ENCODE measurements around the gene DNASE1L2. TPM values are rescaled to one million over a fixed set of nuclear protein-coding genes. Genes with fewer than 3 reads are reported as not detected.

The DNASE1L2 gene
- total RNA-seq, 4 donors from 2014 or later: 0.34 to 0.82 TPM; not detected in 2

DNA sequence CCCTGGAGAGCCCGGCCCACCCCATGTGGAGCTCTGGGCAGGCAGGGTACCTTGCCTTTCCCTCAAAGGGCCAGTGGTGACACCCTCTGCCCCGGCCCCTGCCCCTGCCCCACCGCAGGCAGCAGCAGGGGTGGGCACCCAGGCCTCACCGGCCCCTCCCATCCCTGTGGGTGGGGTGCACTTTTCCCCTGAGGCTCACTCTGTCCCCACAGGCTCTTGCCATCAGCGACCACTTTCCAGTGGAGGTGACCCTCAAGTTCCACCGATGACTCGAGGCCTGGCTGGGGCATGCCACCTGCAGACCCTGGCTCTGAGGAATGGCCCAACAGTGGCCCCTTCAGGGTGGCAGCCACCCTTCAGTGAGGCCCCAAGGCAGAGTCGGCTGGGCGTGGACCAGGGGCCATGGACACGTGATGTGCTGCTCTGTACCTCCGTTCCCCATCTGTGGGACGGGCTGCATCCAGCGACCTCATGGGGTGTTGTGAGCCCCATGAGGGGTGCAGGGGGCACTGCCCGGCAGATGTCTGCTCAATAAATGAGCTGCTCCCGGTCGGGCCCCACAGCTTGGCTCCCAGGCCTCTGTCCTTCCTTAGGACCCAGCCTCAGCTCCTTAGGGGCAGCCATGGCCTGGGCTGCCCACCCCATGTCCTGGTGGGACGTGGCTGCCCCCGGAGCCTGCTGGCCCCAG, 2.0 kb downstream of the DNASE1L2 start:
- TF ChIP-seq, protein P1, sequence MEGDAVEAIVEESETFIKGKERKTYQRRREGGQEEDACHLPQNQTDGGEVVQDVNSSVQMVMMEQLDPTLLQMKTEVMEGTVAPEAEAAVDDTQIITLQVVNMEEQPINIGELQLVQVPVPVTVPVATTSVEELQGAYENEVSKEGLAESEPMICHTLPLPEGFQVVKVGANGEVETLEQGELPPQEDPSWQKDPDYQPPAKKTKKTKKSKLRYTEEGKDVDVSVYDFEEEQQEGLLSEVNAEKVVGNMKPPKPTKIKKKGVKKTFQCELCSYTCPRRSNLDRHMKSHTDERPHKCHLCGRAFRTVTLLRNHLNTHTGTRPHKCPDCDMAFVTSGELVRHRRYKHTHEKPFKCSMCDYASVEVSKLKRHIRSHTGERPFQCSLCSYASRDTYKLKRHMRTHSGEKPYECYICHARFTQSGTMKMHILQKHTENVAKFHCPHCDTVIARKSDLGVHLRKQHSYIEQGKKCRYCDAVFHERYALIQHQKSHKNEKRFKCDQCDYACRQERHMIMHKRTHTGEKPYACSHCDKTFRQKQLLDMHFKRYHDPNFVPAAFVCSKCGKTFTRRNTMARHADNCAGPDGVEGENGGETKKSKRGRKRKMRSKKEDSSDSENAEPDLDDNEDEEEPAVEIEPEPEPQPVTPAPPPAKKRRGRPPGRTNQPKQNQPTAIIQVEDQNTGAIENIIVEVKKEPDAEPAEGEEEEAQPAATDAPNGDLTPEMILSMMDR (IDR thresholded peaks at IDR 0.05; ENCODE audit: low read depth): no peak

DNA sequence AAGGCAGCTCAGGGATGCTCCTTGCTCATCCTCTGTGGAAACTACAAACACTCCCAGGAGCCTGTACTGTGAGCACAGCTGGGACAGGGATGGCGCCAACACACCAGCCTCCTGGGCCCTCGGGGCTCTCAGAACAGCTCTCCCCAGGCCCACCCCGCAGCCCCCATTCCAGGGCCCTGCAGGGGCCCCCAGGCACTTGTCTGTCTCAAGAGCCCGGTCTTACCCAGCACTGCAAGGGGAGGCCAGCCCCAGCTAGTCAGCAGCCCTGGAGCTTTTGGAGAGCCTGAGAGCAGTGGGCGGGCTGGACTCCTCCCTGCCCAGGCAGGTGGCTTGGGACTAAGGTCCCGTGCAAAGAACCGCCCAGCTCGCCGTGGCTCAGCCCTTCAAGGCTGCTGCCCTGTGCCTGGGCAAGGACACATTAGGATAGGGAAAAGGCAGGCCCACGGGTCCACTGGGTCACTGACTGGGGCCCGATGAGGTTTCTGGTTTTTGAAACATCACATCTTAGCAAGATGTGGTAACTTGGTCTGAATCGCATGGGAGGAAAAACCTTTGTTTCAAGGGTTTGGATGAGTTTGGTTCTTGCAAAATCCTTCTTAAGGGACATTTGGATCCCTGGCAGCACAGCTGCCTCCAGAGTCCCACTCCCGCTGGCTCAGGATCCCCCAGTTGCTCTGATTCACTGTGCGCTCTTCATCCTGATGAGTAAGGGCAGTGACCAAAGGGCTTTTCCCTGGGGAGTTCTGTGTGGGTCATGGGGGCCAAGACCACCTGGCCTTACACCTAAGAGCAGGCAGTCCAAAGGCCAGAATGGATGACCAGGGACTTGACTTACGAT, 2.8 kb downstream of the DNASE1L2 start:
- TF ChIP-seq, protein P1 (IDR thresholded peaks at IDR 0.05; ENCODE audit: low read depth): no peak

DNA sequence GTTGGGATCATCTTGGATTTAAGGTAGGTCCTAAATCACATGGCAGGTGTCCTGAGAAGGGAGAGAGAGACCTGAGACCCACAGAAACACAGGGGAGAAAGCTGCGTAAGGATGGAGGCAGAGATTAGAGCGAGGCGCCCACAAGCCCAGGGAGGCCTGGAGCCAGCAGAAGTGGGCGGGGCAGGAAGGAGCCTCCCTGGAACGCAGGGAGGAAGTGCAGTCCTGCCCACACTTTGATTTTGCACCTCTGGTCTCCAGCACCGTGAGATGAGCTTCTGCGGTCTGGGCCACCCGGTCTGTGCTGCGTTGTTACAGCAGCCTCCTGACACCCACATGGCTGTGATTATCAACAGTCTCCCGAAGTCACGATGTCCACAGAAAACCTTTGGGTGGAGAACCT, 6.4 kb downstream of the DNASE1L2 start:
- TF ChIP-seq, protein P1 (IDR thresholded peaks at IDR 0.05; ENCODE audit: low read depth): no peak

DNA sequence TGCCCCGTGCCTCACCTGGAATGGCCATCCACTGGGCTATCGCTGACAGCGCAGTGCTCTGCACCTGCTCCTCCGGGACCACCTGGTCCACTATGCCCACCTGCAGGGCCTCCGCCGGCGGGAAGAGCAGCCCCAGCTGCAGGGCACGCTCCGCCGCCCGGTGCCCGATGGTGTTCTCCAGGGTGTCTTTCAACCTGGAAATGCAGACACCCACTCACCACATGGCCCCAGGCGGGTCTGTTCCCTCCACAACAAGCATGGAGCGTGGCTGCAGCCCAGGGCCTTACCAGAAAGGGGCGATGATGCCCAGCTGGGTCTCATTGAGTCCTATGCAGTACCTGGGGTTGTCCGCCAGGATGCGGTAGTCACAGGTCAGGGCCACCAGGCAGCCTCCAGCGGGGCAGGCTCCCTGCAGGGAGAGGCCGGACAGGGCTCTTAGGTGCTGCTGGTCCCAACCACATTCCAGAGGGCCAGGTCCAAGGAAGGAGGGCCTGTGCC, 6.8 kb downstream of the DNASE1L2 start:
- TF ChIP-seq, protein P1 (IDR thresholded peaks at IDR 0.05; ENCODE audit: low read depth): no peak

DNA sequence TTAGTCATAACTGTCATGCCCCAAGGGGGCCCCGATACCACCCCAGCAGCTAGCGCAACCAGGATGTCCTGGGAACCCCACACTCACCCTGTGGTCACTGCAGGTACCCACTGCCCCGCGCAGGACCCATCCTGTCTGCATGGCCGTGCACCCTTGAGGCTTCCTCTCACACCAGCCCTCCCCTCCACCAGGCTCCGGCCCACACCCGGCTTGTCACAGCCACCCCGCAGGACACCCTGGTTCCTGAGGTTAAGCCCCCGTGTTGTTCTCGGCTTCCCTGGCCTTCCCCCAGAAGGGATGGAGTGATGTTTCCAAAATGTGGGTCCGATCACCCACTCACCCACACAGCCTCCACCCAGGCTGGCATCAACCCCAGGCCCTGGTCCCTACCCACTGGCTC, 7.5 kb downstream of the DNASE1L2 start:
- TF ChIP-seq, protein P1 (IDR thresholded peaks at IDR 0.05; ENCODE audit: low read depth): no peak

DNA sequence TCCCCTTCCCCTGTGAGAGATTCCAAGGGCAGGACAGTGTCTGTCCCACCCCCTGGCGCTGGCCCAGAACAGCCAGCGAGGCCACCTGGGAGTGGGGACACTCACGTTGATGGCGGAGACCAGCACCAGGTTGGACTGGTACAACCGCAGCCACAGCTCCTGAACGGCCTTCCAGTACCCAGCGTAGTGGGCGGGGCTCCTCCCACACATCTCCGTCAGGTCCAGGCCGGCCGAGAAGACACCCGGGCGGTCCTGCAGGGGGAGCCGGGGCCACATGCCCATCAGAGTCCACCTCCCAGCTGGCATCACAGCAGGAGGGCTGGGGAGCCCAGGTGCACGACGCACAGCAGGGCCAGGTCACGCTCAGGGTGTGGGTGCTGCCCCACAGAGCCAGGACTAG, 8.1 kb downstream of the DNASE1L2 start:
- TF ChIP-seq, protein P1 (IDR thresholded peaks at IDR 0.05; ENCODE audit: low read depth): no peak

Measured in subcutaneous adipose tissue (tissue), 4 donors.